K562 treated with DMSO at 1 percent for 24 hours (cell line): ENCODE measurements around the gene PPP1CB. TPM values are rescaled to one million over a fixed set of nuclear protein-coding genes. Genes with fewer than 3 reads are reported as not detected.

Experiments used
- total RNA-seq: library from RNA; unstranded; fragments of 300-600 nt; gene quantifications from 2 replicates; pipeline ENCODE4 v1.2.3, GENCODE V29; 2022; ENCODE audit warnings: low read depth; ENCODE audit not compliant: insufficient read depth

PPP1CB gene
- 48.3 and 61.6 TPM in 2 replicates for total RNA-seq

GRCh38 chr2:28751252-28751955 lies at the start of gene PPP1CB:
Gene PPP1CB, plus strand, starts transcription at chr2:28751830. Its CDS starts 295 bp downstream, at chr2:28752125.

GRCh38 chr2:28810384-28811285 lies 59.0 kb downstream of the PPP1CB start, which contains the start of gene SPDYA:
Gene SPDYA, plus strand, starts transcription at chr2:28810834. Its CDS starts 5,181 bp downstream, at chr2:28816015.

Other genes starting within 250 kb of the PPP1CB start
- gene SPDYA, start 59.0 kb downstream of the PPP1CB start, total RNA-seq = not detected in 2 replicates
- 15.8 and 18.1 TPM in 2 replicates for gene TRMT61B, start 118.5 kb downstream of the PPP1CB start, total RNA-seq
- gene WDR43, start 142.8 kb downstream of the PPP1CB start, total RNA-seq = 11.9 and 12.4 TPM in 2 replicates
- gene TOGARAM2, start 229.5 kb downstream of the PPP1CB start, total RNA-seq = not detected in 2 replicates